Motor neuron (in vitro differentiated cells): ENCODE measurements around the gene C1orf122. TPM values are rescaled to one million over a fixed set of nuclear protein-coding genes. Genes with fewer than 3 reads are reported as not detected.
A peak's percentile ranks its signal among the peaks of the same experiment; 100 is the strongest.
"Not testable (repeated sequence)": the region's sequence is repeated elsewhere in the genome, so short reads cannot be mapped to it uniquely, and the experiment has no call there.

Experiments
- ATAC-seq, 8 experiments: fragments of 200-7000 bp; cut with Tn5 transposase; replicated peaks in 6 of 8; 2 replicates each; pipeline ENCODE4 v1.8.0; 2021; ENCODE audit warnings: mild to moderate bottlenecking in 8 of 8, moderate library complexity in 8 of 8
- H3K27ac ChIP-seq, 2 donors: fragments of 250-450 bp; sonication (Bioruptor Pico); 2 replicates each; pipeline ENCODE4 v1.9.0; 2021; ENCODE audit warnings: antibody characterized with exemption in 2 of 2, mild to moderate bottlenecking in 2 of 2, moderate library complexity in 1 of 2
- H3K4me1 ChIP-seq, 2 donors: fragments of 250-450 bp; sonication (Bioruptor Pico); replicated peaks in 1 of 2; 2 replicates each; pipeline ENCODE4 v1.6.1; 2021; ENCODE audit warnings: antibody characterized with exemption in 2 of 2, mild to moderate bottlenecking in 2 of 2, moderate library complexity in 1 of 2
- H3K4me3 ChIP-seq, 5 donors: fragments of 250-450 bp; sonication (Bioruptor Pico); 2 replicates each; pipeline ENCODE4 v1.9.0; 2021; ENCODE audit warnings: antibody characterized with exemption in 5 of 5, mild to moderate bottlenecking in 5 of 5, moderate library complexity in 4 of 5
- WGBS, 10 experiments: fragments of 450-650 bp; shearing (Covaris generic); methylation state at CpG; one replicate each; pipeline ENCODE4 v1.0.0; 2022; 5-methylcytosine and 5-hydroxymethylcytosine counted together
- in situ Hi-C, 9 experiments: fragments of 400-800 bp; cut with MboI; loops; one replicate each; pipeline ENCODE4 v1.15.0; 2021; ENCODE audit warnings: low sequenced_read_pairs in 9 of 9, low pct_unique_long_range_greater_than_20kb in 2 of 9; ENCODE audit not compliant: unreplicated experiment in 9 of 9
- total RNA-seq, 8 experiments: library from RNA; unstranded; fragments of 300-600 nt; gene quantifications; 2 replicates each; pipeline versions ENCODE4 v1.2.3 to v1.2.4, GENCODE V29; 2022

The C1orf122 gene
- total RNA-seq = 10 to 100 TPM; 20.4 to 83.0 (median 61.7) TPM

DNA sequence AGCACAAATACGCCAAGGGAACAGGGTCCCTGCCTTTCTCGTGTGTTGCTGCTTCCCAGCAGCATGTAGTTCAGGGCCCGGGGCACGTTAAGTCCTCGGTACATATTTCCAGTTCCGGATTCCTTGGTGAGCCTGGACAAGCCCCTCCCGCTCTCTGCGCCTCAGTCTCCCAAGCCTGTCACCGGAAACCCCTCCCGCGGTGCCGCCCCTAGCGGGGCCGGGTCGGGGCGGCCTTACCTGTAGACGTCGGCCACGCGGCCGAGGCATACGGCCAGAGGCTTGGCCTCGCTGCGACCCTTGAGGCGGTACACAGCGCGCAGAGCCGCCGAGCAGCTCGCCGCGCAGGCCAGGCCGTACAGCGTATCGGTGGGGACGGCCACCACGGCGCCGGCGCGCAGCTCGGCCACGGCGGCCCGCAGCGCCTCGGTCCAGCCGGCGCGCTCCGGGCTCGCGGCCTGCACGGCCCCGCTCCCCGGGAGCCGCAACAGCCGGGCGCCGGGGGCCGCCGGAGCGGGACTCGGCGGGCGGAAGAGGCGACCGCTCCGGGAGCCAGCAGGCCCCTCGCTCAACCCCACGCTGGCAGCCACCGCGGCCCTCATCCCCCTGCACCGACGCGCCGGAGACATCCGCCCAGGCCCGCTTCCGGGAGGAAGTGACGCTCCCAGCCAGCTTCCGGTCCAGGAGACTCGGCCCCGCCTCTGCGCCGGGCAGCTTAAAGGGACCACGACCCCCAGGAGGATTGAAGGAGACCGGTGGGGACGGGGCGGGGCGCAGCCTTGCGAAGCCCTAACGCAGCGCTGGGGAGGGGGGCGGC lies at the start of gene C1orf122, which contains the start of gene YRDC:
Gene C1orf122 (plus strand): TSS at position 236 of the 814 bp plus-strand sequence. CDS start 615 bp downstream, outside the sequence.
Gene YRDC (minus strand): TSS at position 654 of the 814 bp plus-strand sequence. CDS start 28 bp downstream, at position 626.
- H3K4me1 ChIP-seq = peaks cover 18 to 26% of the 10 kb centered on the region in 2 donors
- peak; percentile 84 to 93 (median 88) for ATAC-seq
- in situ Hi-C loops = no loop called here
- peak within 1 kb of the TSS; percentile 52 to 90 (median 79) for H3K4me3 ChIP-seq
- H3K27ac ChIP-seq = peak within 1 kb of the TSS; percentile 83 to 97
- WGBS, 10 experiments = 0 to 4% (median 0%) methylated on average over 2 to 19 of the region's 95 CpGs; no CpG with 5 or more reads in 2 of the 10 experiments

DNA sequence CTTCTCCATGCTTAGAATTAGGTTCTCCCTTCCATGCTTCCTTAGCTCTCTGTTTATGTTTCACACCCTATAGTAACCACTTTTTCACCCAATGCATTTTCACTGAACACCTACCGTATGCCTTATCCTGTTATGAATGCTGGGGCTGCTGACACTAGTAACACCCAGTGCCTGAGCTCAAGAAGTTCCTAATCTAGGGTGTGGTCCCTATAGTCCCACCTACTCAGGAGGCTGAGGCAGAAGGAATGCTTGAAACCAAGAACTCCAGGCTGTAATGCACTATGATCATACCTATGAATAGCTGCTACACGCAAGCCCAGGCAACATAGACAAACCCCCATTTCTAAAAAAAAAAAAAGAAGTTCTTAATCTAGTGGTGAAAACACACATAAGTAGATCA lies 48.1 kb upstream of the C1orf122 start:
- WGBS, 10 experiments = 0 to 86% (median 66%) methylated on average over 1 to 2 of the region's 2 CpGs; no CpG with 5 or more reads in 3 of the 10 experiments
- no peak for ATAC-seq
- Histone ChIP-seq H3K27ac (no peak overlapping the region), H3K4me3 (no peak overlapping the region), H3K4me1 (no peaks in the 10 kb centered on the region)
- in situ Hi-C loops = no loop called here

DNA sequence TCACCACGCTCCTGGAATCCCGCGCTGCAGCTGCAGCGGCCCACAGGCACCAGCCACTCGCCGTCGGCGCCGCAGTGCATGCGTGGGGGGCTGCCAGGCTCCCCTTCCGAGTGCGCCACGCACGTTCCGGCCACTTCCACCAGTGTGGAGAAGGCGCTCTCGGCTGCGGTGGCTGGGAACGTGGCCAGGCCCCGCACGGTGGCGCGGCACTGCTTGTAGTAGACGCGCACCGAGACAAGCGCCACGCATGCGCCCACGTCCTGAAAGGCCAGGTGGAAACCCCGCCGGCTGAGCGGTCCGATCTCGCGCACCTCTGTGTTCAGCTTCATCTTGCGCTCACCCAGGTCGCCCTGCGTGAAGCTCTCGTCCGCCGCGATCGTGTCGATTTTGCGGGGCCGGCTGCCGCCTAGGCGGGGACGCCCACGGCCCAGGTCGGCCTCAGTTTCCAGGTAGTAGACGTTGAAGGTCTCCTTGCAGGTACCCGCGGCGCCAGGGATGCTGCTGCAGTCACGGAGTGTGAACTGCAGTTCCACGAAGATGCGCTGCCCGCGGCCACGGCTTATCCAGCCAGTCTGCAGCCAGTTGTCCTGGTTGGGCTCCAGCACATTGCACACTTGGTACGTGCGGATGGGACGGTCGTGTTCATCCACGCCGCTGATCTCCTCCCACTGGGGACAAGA lies 46.0 kb upstream of the C1orf122 start:
- Histone ChIP-seq H3K4me3 (no peak overlapping the region), H3K27ac (no peak overlapping the region), H3K4me1 (no peaks in the 10 kb centered on the region)
- WGBS, 10 experiments = 63 to 80% (median 74%) methylated on average over 2 to 34 of the region's 68 CpGs; no CpG with 5 or more reads in 6 of the 10 experiments
- ATAC-seq = no peak
- in situ Hi-C loops = no loop called here

DNA sequence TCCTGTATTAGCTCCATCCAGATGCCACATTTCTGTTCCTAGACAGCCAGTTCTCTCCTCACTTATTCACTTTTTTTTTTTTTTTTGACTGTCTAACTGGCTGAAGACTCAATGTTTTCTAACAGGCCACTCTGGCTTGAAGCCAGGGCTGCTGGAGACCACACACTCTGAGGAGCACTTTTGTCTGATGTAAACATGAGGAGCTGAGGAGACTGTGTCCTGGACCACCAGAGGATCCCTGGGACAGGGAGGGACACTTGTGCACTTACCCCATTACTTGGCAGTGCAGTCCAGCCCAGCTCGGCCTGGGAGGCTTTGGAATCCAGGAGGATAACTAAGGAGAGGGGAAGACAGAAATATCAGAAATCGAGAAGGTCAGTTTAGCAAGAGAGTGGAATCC lies 45.1 kb upstream of the C1orf122 start:
- Histone ChIP-seq H3K27ac (no peak overlapping the region), H3K4me1 (no peaks in the 10 kb centered on the region), H3K4me3 (no peak overlapping the region)
- ATAC-seq = no peak
- 0 to 60% (median 13%) methylated on average over 1 to 2 of the region's 2 CpGs; no CpG with 5 or more reads in 2 of the 10 experiments for WGBS, 10 experiments
- in situ Hi-C loops = no loop called here

DNA sequence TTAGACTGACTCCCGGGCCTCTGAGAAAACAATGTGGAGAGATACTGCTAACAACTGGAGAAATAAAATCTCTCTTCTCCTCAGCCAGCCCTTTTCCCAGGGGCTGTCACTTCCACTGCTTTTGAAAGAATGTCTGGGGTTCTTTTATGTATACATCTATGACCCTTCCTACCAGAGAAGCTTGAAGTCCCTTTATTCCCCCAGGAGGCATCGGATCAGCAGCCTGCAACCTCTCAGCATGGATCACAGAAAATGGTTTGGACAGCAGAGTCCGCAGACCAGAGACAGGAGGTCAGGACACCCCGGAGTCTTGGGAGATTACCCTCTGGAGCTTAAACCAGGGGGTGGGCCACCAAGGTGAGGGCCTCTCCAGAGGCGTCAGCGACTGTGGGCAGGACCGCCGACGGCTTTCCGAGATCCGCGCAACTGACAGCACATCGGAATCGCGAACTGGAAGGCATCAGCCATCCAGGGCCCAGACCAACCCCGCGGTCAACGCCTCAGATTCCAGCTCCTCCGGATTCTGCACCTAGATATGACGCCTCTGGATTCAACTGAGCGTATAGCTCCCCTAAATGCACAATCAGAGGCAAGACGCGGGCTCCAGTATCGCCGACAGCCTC lies 43.7 kb upstream of the C1orf122 start:
- H3K27ac ChIP-seq = no peak overlapping the region
- in situ Hi-C loops = no loop called here
- 0 to 44% (median 19%) methylated on average over 1 to 19 of the region's 25 CpGs; no CpG with 5 or more reads in 3 of the 10 experiments for WGBS, 10 experiments

DNA sequence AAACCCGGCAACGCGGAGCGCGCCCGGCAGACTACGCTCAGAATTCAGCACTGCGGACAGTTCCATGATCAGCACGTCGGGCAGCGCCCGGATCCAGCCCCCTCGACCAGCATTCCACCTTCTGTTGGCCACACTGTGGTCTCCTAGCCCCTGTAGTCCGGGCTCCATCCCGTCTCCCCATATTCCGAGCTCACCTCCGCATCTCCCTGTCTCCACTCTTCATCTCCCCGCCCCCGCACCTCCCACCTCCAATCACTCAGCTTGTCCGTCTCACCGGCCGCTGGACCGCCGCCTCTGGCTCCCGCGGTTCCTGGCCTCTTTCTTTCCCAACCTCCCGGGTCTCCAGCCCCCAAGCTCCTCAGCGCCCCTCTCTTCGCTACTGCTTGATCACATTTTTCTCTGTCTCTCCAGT lies 43.2 kb upstream of the C1orf122 start:
- Histone ChIP-seq H3K27ac (no peak overlapping the region), H3K4me1 (no peaks in the 10 kb centered on the region), H3K4me3 (peak overlapping the region; percentile 40 to 55 (median 46))
- peak; percentile 15 to 91 (median 23) for ATAC-seq
- WGBS, 10 experiments = 0 to 4% (median 0%) methylated on average over 1 to 12 of the region's 29 CpGs; no CpG with 5 or more reads in 6 of the 10 experiments
- in situ Hi-C loops = no loop called here

More for the DNA sequence above, 43.7 kb upstream of the C1orf122 start:
- Histone ChIP-seq H3K4me3 (peak overlapping the region; percentile 40 to 55 (median 46)), H3K4me1 (no peaks in the 10 kb centered on the region)
- no peak for ATAC-seq

DNA sequence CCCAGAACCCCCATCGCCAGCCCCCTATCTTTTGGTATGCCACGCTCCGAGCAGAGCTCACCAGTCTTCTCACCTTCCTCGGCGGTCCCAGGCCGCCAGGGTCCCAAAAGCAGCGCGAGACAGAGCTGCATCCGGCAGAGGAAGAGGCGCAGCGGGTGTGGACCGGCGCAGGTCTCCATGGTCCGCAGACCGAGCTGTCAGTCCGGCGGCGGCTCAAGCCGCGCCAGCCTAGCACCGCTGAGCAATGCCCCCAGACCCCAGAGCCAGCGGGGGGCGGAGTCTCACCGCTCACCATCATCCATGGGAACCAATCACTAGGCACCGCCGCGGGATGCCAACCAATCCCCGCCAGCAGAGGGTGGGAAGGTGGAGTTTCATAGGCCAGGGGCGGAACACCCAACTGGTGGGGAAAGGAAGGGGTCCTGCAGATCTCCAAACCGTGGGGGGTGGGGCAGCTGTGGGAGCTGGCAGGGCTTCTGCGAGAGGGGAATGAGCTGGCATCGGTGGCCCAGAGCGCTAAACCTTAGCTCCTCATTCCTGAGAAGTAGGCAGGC lies 42.6 kb upstream of the C1orf122 start, which contains the start of gene EPHA10:
Gene EPHA10 (minus strand): TSS at position 233 of the 554 bp plus-strand sequence. CDS start 54 bp downstream, at position 179.
- ATAC-seq = peak in 5 of 8 experiments; percentile 93 to 95 (median 93)
- in situ Hi-C loops = no loop called here
- WGBS, 10 experiments = 0 to 7% (median 2%) methylated on average over 3 to 26 of the region's 33 CpGs; no CpG with 5 or more reads in 5 of the 10 experiments
- Histone ChIP-seq H3K27ac (no peak within 1 kb of the TSS), H3K4me1 (no peaks in the 10 kb centered on the region), H3K4me3 (peak within 1 kb of the TSS; percentile 40 to 55 (median 46))

DNA sequence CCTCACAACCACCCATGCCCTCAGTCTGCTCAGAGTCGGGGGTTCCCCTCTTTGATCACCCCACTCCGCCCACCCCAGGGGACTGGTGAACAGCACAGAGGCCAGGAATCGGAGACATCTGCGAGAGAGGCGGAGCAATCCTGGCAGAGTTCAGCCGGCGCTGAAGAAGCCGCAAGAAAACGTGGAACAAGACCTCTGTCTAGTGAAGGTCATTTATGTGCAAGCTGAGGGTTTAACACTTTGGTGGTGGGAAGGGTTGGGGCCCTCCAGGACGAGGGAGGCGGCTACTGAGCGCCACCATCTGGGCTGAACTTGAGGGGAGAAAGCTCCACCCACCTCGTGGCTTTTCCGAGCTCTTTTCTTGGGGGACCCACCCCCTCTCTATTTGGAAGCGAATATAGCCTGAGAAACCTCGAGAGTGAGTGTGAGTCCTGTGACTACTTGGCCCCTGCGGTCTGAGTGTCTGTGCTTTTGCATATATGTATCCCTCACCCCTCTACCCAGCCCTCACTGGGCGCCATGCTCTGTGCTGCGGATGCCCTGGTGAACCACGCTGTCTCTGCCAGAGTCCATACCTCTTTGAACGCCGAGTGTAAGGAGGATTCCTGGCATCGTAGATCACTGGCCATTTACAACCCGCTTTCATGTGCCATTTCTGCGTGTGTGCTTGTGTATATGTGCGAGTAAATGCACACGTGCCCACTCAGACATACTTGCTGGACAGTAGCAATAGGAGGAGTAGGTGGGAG lies 41.5 kb upstream of the C1orf122 start:
- in situ Hi-C loops = no loop called here
- peak overlapping the region; percentile 40 to 55 (median 46) for H3K4me3 ChIP-seq
- 0 to 30% (median 8%) methylated on average over 1 to 20 of the region's 27 CpGs for WGBS, 10 experiments
- no peaks in the 10 kb centered on the region for H3K4me1 ChIP-seq
- H3K27ac ChIP-seq = no peak overlapping the region
- ATAC-seq = peak in 7 of 8 experiments; percentile 22 to 45 (median 39)

DNA sequence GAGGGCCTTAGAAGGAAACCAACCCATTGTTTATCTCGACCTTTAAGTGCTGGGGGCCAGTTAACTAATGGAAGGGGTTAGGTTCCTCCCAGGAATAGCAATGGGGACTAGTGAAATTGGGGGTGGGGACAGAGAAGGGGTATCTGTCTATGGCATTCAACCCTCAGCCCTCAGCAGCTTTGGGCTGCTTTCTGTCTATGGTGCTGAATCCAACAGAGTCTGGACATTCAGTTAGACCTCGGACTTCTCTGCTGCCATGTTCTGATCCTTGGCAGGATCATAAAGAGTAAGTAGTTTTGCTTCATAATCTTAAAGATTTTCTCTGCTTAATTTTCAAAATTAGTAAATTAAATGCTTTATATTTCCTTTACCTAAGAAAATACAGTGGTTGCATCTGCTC lies 40.1 kb upstream of the C1orf122 start:
- H3K27ac ChIP-seq = no peak overlapping the region
- no peaks in the 10 kb centered on the region for H3K4me1 ChIP-seq
- no peak overlapping the region for H3K4me3 ChIP-seq
- WGBS, 10 experiments = 0 to 67% (median 14%) methylated on average over 1 to 2 of the region's 2 CpGs; no CpG with 5 or more reads in 3 of the 10 experiments
- peak in 1 of 8 experiments; percentile 32 for ATAC-seq
- in situ Hi-C loops = no loop called here

DNA sequence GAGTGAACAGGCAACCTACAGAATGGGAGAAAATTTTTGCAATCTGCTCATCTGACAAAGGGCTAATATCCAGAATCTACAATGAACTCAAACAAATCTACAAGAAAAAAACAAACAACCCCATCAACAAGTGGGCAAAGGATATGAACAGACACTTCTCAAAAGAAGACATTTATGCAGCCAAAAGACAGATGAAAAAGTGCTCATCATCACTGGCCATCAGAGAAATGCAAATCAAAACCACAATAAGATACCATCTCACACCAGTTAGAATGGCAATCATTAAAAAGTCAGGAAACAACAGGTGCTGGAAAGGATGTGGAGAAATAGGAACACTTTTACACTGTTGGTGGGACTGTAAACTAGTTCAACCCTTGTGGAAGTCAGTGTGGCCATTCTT lies 36.1 kb upstream of the C1orf122 start:
- ATAC-seq, H3K27ac ChIP-seq, H3K4me3 ChIP-seq, in situ Hi-C loops, H3K4me1 ChIP-seq: not testable (repeated sequence)

DNA sequence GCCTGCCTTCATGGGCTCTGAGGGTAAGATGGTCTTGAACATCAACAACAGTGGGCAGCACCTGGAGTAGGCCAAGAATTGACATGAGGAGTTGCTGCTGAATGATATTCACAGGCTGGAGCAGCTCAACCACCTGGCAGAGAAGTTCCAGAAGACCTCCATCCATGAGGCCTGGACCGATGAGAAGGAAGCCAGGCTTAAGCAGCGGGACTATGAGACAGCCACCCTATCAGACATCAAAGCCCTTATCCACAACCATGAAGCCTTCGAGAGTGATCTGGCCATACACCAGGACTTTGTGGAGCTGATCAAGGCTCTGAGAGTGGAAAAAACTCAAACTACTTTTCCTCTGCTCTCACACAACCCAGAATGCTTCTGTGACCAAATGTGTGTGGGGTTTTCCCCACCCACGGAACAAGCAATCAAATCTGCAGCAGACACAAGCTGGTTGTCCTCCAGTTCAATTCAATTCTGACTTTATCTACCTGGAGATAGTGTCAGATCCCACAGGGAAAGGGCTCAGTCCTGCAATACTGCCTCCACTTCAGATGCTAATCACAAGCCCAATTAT lies 30.6 kb upstream of the C1orf122 start:
- Histone ChIP-seq H3K4me1 (no peaks in the 10 kb centered on the region), H3K4me3 (no peak overlapping the region), H3K27ac (no peak overlapping the region)
- ATAC-seq = no peak
- WGBS, 10 experiments = 7 to 48% (median 27%) methylated on average over 1 to 4 of the region's 4 CpGs; no CpG with 5 or more reads in 4 of the 10 experiments
- in situ Hi-C loops = no loop called here

DNA sequence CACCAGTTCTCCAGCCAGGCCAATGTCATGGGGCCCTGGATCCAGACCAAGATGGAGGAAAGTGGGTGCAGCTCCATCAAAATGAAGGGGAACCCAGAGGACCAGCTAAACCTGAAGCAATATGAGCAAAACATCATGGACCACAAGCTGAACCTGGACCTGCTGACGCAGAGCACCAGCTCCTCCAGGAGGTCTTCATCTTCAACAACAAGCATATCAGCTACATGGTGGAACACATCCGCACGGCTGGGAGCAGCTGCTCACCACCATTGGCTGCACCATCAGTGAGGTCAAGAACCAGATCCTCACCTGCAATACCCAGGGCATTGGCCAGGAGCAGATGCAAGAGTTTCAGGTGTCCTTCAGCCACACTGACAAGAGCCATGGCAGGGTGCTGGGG lies 28.9 kb upstream of the C1orf122 start:
- Histone ChIP-seq H3K4me1 (no peaks in the 10 kb centered on the region), H3K4me3 (no peak overlapping the region), H3K27ac (no peak overlapping the region)
- in situ Hi-C loops = no loop called here
- WGBS, 10 experiments = 47 to 100% (median 72%) methylated on average over 1 to 3 of the region's 3 CpGs; no CpG with 5 or more reads in 2 of the 10 experiments
- no peak for ATAC-seq
